ENCODE data around the gene FANK1.

Gene FANK1

DNA sequence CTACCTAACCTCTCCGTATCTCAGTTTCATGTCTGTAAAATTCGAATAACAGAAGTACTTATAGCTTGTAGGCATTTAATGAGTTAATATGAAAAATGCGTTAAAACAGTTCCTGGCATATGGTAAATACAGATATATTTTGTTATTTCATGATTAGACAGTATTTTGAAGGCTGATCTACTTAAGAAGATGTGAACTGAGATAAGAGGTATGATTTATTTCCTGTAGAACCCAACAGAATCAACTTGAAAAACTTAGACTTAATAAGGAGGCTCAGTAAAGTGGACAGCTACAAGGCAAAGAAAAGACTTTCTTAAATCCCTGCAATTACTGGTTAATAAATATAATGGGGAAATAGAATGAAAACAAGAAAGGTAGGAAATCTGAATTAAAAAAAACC, 103.3 kb downstream of the FANK1 start:
- H3K4me1 ChIP-seq, result peaks cover 0 to 4% (median 0%) of the 10 kb centered on the region in 4 donors
- no peak for DNase-seq

DNA sequence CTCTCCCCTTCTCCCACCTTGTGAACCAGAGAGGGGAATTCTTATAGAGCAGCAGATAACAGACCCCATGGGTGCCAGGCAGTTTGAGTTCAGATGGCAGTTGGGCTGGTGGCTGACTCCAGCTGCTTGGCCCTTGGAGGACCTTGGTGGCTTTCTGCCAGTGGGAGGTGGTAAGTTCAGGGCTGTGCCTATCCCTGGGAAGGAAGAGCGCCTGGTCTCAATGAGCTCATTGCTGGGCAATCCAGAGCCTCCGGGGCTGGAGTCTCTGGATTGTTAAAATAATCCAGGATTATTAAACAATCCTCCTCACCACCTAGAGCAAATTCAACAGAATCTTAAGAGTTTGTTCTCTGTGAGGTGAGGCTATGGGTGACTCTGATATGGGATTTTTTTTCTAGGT, 105.2 kb downstream of the FANK1 start:
- H3K9me3 ChIP-seq, result no peaks in the 10 kb centered on the region
- H3K27me3 ChIP-seq, result no peaks in the 10 kb centered on the region
- no peak overlapping the region for H3K4me3 ChIP-seq
- intact Hi-C loops (cut with DNase I; ENCODE audit: low total_unique reads), result no loop called here
- no peak for DNase-seq
- H3K4me1 ChIP-seq, result peaks cover 0 to 4% (median 0%) of the 10 kb centered on the region in 4 donors
- no peaks in the 10 kb centered on the region for H3K36me3 ChIP-seq
- TF ChIP-seq, protein P1, sequence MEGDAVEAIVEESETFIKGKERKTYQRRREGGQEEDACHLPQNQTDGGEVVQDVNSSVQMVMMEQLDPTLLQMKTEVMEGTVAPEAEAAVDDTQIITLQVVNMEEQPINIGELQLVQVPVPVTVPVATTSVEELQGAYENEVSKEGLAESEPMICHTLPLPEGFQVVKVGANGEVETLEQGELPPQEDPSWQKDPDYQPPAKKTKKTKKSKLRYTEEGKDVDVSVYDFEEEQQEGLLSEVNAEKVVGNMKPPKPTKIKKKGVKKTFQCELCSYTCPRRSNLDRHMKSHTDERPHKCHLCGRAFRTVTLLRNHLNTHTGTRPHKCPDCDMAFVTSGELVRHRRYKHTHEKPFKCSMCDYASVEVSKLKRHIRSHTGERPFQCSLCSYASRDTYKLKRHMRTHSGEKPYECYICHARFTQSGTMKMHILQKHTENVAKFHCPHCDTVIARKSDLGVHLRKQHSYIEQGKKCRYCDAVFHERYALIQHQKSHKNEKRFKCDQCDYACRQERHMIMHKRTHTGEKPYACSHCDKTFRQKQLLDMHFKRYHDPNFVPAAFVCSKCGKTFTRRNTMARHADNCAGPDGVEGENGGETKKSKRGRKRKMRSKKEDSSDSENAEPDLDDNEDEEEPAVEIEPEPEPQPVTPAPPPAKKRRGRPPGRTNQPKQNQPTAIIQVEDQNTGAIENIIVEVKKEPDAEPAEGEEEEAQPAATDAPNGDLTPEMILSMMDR (IDR thresholded peaks at IDR 0.05), result no peak
- no peak overlapping the region for H3K27ac ChIP-seq

More for the DNA sequence above, 103.3 kb downstream of the FANK1 start:
- Histone ChIP-seq H3K9me3 (no peaks in the 10 kb centered on the region), H3K27me3 (no peaks in the 10 kb centered on the region), H3K4me3 (no peak overlapping the region), H3K27ac (no peak overlapping the region), H3K36me3 (no peaks in the 10 kb centered on the region)
- intact Hi-C loops (cut with DNase I; ENCODE audit: low total_unique reads), result no loop called here
- TF ChIP-seq, protein P1 (IDR thresholded peaks at IDR 0.05), result no peak

DNA sequence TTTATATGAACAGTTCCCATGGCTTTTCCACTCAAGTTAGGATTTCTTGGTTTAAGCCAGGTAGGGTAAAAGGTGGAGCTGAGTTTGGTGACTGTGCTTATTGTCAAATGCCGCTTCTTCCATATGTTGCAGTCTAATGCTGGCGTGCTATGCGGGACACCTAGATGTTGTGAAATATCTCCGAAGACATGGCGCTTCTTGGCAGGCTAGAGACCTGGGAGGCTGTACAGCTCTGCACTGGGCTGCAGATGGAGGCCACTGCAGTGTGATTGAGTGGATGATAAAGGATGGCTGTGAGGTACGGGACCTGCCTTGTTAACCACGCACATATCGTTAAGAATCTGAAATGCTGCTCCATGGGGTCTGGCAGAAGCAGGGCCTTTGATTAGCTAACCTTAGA, 108.4 kb downstream of the FANK1 start:
- H3K27me3 ChIP-seq, result no peaks in the 10 kb centered on the region
- TF ChIP-seq, protein P1 (IDR thresholded peaks at IDR 0.05), result no peak
- H3K36me3 ChIP-seq, result peaks cover 0 to 5% (median 0%) of the 10 kb centered on the region in 3 donors
- no peak for DNase-seq
- intact Hi-C loops (cut with DNase I; ENCODE audit: low total_unique reads), result no loop called here
- no peak overlapping the region for H3K4me3 ChIP-seq
- no peaks in the 10 kb centered on the region for H3K9me3 ChIP-seq
- peaks cover 0 to 4% (median 0%) of the 10 kb centered on the region in 4 donors for H3K4me1 ChIP-seq
- no peak overlapping the region for H3K27ac ChIP-seq

DNA sequence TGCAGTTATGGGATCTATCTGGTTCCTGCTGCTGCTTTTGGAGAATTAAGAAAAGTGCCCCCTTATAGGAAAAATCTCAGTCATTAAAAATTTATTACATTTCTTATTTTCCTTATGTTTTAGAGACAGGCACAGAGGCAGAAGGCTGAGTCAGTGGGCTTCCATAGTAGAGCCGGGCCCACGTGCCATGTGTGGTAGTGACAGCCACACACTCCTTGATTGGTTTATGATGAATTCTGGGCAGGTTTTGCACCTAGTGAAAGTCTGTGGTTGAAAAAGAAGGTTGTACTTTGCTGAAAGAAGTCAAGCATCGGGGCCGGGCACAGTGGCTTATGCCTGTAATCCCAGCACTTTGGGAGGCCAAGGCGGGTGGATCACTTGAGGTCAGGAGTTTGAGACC, 109.9 kb downstream of the FANK1 start:
- H3K4me3 ChIP-seq, result no peak overlapping the region
- peaks cover 0 to 7% (median 0%) of the 10 kb centered on the region in 3 donors for H3K36me3 ChIP-seq
- TF ChIP-seq, protein P1 (IDR thresholded peaks at IDR 0.05), result no peak
- no peak for DNase-seq
- intact Hi-C loops (cut with DNase I; ENCODE audit: low total_unique reads), result no loop called here
- no peak overlapping the region for H3K27ac ChIP-seq
- H3K9me3 ChIP-seq, result no peaks in the 10 kb centered on the region
- peaks cover 0 to 4% (median 0%) of the 10 kb centered on the region in 4 donors for H3K4me1 ChIP-seq
- no peaks in the 10 kb centered on the region for H3K27me3 ChIP-seq

DNA sequence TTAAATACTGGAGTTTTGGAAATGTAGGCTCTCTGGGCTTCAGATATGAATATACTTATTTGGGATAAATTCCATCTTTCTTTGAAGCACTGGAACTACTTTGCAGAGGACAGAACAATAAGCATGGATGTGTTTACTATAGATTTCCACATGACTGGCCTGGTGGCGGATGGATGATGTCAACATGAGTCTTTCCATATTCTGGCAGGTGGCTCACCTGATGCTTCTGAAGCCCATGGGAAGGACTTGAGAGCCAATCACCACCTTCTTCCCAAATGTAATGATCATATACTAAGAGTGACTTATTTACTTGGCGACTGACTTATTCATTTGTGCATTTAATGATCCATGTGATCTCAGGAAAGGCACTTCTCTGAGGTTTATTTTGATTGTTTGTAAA, 110.5 kb downstream of the FANK1 start:
- H3K27me3 ChIP-seq, result no peaks in the 10 kb centered on the region
- H3K4me1 ChIP-seq, result no peaks in the 10 kb centered on the region
- no peak for DNase-seq
- TF ChIP-seq, protein P1 (IDR thresholded peaks at IDR 0.05), result no peak
- intact Hi-C loops (cut with DNase I; ENCODE audit: low total_unique reads), result no loop called here
- H3K36me3 ChIP-seq, result peaks cover 0 to 7% (median 0%) of the 10 kb centered on the region in 3 donors
- no peak overlapping the region for H3K27ac ChIP-seq
- H3K4me3 ChIP-seq, result no peak overlapping the region
- no peaks in the 10 kb centered on the region for H3K9me3 ChIP-seq

DNA sequence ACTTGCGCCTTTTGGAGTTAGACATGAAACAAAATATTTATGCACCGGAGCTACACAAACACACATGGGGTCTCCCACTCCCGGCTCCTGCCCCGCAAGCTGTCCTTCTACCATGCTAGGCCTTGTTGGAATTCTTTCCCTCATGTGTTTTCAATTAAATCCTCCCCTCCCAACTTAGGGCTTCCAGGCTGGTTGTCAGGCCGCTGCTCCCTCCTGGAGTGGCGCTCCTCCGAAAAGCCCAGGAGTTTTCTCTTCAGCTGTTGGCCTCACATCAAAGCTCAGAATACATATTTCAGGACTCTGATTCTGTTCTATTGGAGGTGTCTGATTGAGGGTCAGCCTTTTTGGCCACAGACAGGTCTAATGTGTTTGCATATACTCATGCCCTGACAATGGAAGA, 113.3 kb downstream of the FANK1 start:
- H3K27ac ChIP-seq, result no peak overlapping the region
- no peak for DNase-seq
- no peaks in the 10 kb centered on the region for H3K27me3 ChIP-seq
- no peaks in the 10 kb centered on the region for H3K4me1 ChIP-seq
- H3K36me3 ChIP-seq, result peaks cover 0 to 7% (median 0%) of the 10 kb centered on the region in 3 donors
- TF ChIP-seq, protein P1 (IDR thresholded peaks at IDR 0.05), result no peak
- no peak overlapping the region for H3K4me3 ChIP-seq
- H3K9me3 ChIP-seq, result no peaks in the 10 kb centered on the region
- intact Hi-C loops (cut with DNase I; ENCODE audit: low total_unique reads), result no loop called here
